ENCODE results near the gene NDOR1. TPM values are rescaled to one million over a fixed set of nuclear protein-coding genes. Genes with fewer than 3 reads are reported as not detected.
A peak's percentile ranks its signal among the peaks of the same experiment; 100 is the strongest.

The NDOR1 gene
- total and polyA plus RNA-seq, 4 donors: 4.5 to 22.0 (median 12.0) TPM

GRCh38 chr9:137193771-137194170 is 11.7 kb upstream of the NDOR1 start:
- Histone ChIP-seq H3K36me3 (ENCODE audit: control insufficient read depth in 4 of 4, insufficient read depth in 4 of 4, low read length in 4 of 4) (peaks cover 0 to 19% (median 4%) of the 10 kb centered on the region in 4 donors), H3K9me3 (ENCODE audit: control insufficient read depth in 4 of 4, insufficient read depth in 3 of 4, low read length in 3 of 4) (no peaks in the 10 kb centered on the region), H3K27ac (ENCODE audit: low read depth in 1 of 2, low read length in 1 of 2) (no peak overlapping the region), H3K9ac (ENCODE audit: insufficient read depth in 1 of 2, low read length in 2 of 2) (no peak overlapping the region), H3K27me3 (ENCODE audit: control insufficient read depth in 3 of 3, insufficient read depth in 3 of 3, low read length in 2 of 3) (no peaks in the 10 kb centered on the region), H3K4me1 (ENCODE audit: control insufficient read depth in 5 of 5, insufficient read depth in 5 of 5, low read length in 5 of 5) (peaks cover 8 to 27% (median 16%) of the 10 kb centered on the region in 5 donors), H3K4me3 (no peak overlapping the region)
- ATAC-seq (ENCODE audit: insufficient read depth, low FRiP score) (no peak), DNase-seq (no peak)
- no peak for TF ChIP-seq CTCF (IDR thresholded peaks at IDR 0.05; ENCODE audit: control extremely low read depth, extremely low read depth)
- 90 to 92% methylated on average over 14 of the region's 14 CpGs for WGBS, 2 donors

- no peak overlapping the region for H3K9ac ChIP-seq (ENCODE audit: insufficient read depth in 1 of 2, low read length in 2 of 2)
- TF ChIP-seq CTCF (IDR thresholded peaks at IDR 0.05; ENCODE audit: control extremely low read depth, extremely low read depth): no peak
- peaks cover 7 to 26% (median 19%) of the 10 kb centered on the region in 5 donors for H3K4me1 ChIP-seq (ENCODE audit: control insufficient read depth in 5 of 5, insufficient read depth in 5 of 5, low read length in 5 of 5)
- WGBS, 2 donors: 75 to 89% methylated on average over 12 to 16 of the region's 16 CpGs
- no peak overlapping the region for H3K4me3 ChIP-seq
- H3K27me3 ChIP-seq (ENCODE audit: control insufficient read depth in 3 of 3, insufficient read depth in 3 of 3, low read length in 2 of 3): no peaks in the 10 kb centered on the region
- ATAC-seq (ENCODE audit: insufficient read depth, low FRiP score) (no peak), DNase-seq (no peak)
- peaks cover 0 to 19% (median 4%) of the 10 kb centered on the region in 4 donors for H3K36me3 ChIP-seq (ENCODE audit: control insufficient read depth in 4 of 4, insufficient read depth in 4 of 4, low read length in 4 of 4)
- no peaks in the 10 kb centered on the region for H3K9me3 ChIP-seq (ENCODE audit: control insufficient read depth in 4 of 4, insufficient read depth in 3 of 4, low read length in 3 of 4)
- H3K27ac ChIP-seq (ENCODE audit: low read depth in 1 of 2, low read length in 1 of 2): peak overlapping the region in 1 of 2 donors; percentile 24
Observed at GRCh38 chr9:137194388-137194787, 11.1 kb upstream of the NDOR1 start.

GRCh38 chr9:137194909-137195308 is 10.6 kb upstream of the NDOR1 start:
- peak overlapping the region in 1 of 2 donors; percentile 24 for H3K27ac ChIP-seq (ENCODE audit: low read depth in 1 of 2, low read length in 1 of 2)
- peaks cover 2 to 24% (median 17%) of the 10 kb centered on the region in 5 donors for H3K4me1 ChIP-seq (ENCODE audit: control insufficient read depth in 5 of 5, insufficient read depth in 5 of 5, low read length in 5 of 5)
- no peak overlapping the region for H3K4me3 ChIP-seq
- 81 to 96% methylated on average over 8 to 10 of the region's 10 CpGs for WGBS, 2 donors
- no peak overlapping the region for H3K9ac ChIP-seq (ENCODE audit: insufficient read depth in 1 of 2, low read length in 2 of 2)
- ATAC-seq (ENCODE audit: insufficient read depth, low FRiP score) (no peak), DNase-seq (no peak)
- no peaks in the 10 kb centered on the region for H3K9me3 ChIP-seq (ENCODE audit: control insufficient read depth in 4 of 4, insufficient read depth in 3 of 4, low read length in 3 of 4)
- TF ChIP-seq CTCF (IDR thresholded peaks at IDR 0.05; ENCODE audit: control extremely low read depth, extremely low read depth): no peak
- H3K36me3 ChIP-seq (ENCODE audit: control insufficient read depth in 4 of 4, insufficient read depth in 4 of 4, low read length in 4 of 4): peaks cover 0 to 17% (median 2%) of the 10 kb centered on the region in 4 donors
- H3K27me3 ChIP-seq (ENCODE audit: control insufficient read depth in 3 of 3, insufficient read depth in 3 of 3, low read length in 2 of 3): no peaks in the 10 kb centered on the region
